GM12878 (cell line): ENCODE data around the gene TMOD3. TPM values are rescaled to one million over a fixed set of nuclear protein-coding genes. Genes with fewer than 3 reads are reported as not detected.

ENCODE experiments used
- ATAC-seq: fragments of 200-7000 bp; cut with Tn5 transposase; 3 replicates; pipeline ENCODE4 v1.9.1; 2020; ENCODE audit warnings: mild to moderate bottlenecking, moderate library complexity
- BruUV-seq: library from RNA; stranded (reverse); fragments of 400-500 nt; replicated peaks from 2 replicates; lab custom pipeline; 2021; lab: Mats Ljungman, UMichigan
- CTCF ChIA-PET: fragments of 300-600 bp; sonication (Branson Sonifier 250); formaldehyde crosslinking; extraction: SDS; loops from one replicate; lab custom pipeline; 2021; ENCODE audit warnings: inconsistent platforms; lab: Yijun Ruan, JAX
- POLR2A ChIA-PET: fragments of 350-600 bp; formaldehyde crosslinking; extraction: SDS; loops from one replicate; lab custom pipeline; 2021; ENCODE audit warnings: inconsistent platforms; lab: Charles Lee
- RAD21 ChIA-PET: fragments of 300-600 bp; sonication (Branson Sonifier 250); formaldehyde crosslinking; loops from one replicate; lab custom pipeline; 2023; ENCODE audit warnings: antibody characterized with exemption; ENCODE audit not compliant: unreplicated experiment; lab: Charles Lee
- SMC1A ChIA-PET: fragments of 300-600 bp; sonication (Branson Sonifier 250); formaldehyde crosslinking; loops from one replicate; lab custom pipeline; 2023; ENCODE audit not compliant: unreplicated experiment, uncharacterized antibody; lab: Charles Lee
- DNase-seq: peaks from one replicate; pipeline ENCODE4 v3.0.0-alpha.2; 2011; ENCODE audit warnings: low read depth, low spot score
- FAIRE-seq: peaks from 3 replicates; lab custom pipeline; 2011; peaks lifted over from hg19 to GRCh38; lab: Jason Lieb, UNC
- H2AFZ ChIP-seq: 2 replicates; pipeline ENCODE4 v1.6.0; 2011; ENCODE audit warnings: low read depth, low read length, control low read depth; ENCODE audit not compliant: control insufficient read depth
- H3K27ac ChIP-seq: 2 replicates; pipeline ENCODE4 v1.5.1; 2011; ENCODE audit warnings: control low read depth; ENCODE audit not compliant: control insufficient read depth, insufficient read depth
- H3K27me3 ChIP-seq, 2 experiments: replicated peaks in 1 of 2; 2 replicates each; pipeline versions ENCODE4 v1.6.0 to v1.6.1; 2011; ENCODE audit warnings: low read length in 1 of 2; ENCODE audit not compliant: control insufficient read depth in 2 of 2, insufficient read depth in 2 of 2
- H3K36me3 ChIP-seq, 2 experiments: 2 replicates each; pipeline ENCODE4 v1.5.1; 2011; ENCODE audit warnings: low read length in 1 of 2; ENCODE audit not compliant: control insufficient read depth in 2 of 2, insufficient read depth in 2 of 2
- H3K4me1 ChIP-seq: 2 replicates; pipeline ENCODE4 v1.6.1; 2011; ENCODE audit warnings: mild to moderate bottlenecking, low read length, moderate library complexity, mixed read lengths; ENCODE audit not compliant: control insufficient read depth, insufficient read depth
- H3K4me2 ChIP-seq: 2 replicates; pipeline ENCODE4 v1.6.0; 2011; ENCODE audit warnings: control low read depth; ENCODE audit not compliant: control insufficient read depth, insufficient read depth
- H3K4me3 ChIP-seq: fragments of 200-600 bp; sonication (generic); 2 replicates; pipeline ENCODE4 v1.5.1; 2016
- H3K79me2 ChIP-seq: 2 replicates; pipeline ENCODE4 v1.6.0; 2011; ENCODE audit warnings: low read length; ENCODE audit not compliant: control insufficient read depth, insufficient read depth
- H3K9ac ChIP-seq: 2 replicates; pipeline ENCODE4 v1.8.0; 2011; ENCODE audit warnings: low read length, control low read depth, mixed read lengths; ENCODE audit not compliant: control insufficient read depth, insufficient read depth
- H3K9me3 ChIP-seq: replicated peaks from 3 replicates; pipeline ENCODE4 v1.5.1; 2011; ENCODE audit warnings: mild to moderate bottlenecking, low read length; ENCODE audit not compliant: control insufficient read depth, insufficient read depth
- H4K20me1 ChIP-seq: 2 replicates; pipeline ENCODE4 v1.6.0; 2011; ENCODE audit not compliant: control insufficient read depth, insufficient read depth
- ATF7 ChIP-seq: fragments of 450-650 bp; IDR thresholded peaks from 2 replicates; pipeline ENCODE4 v1.6.1; 2016; ENCODE audit warnings: low read depth, mild to moderate bottlenecking
- BHLHE40 ChIP-seq, 2 experiments: fragments of 450-650 bp in 1 of 2; IDR thresholded peaks; 2 replicates each; pipeline ENCODE4 v1.6.1; 2011 to 2017; ENCODE audit warnings: low read depth in 2 of 2, borderline replicate concordance in 1 of 2, improper control_type of control experiment in 1 of 2, low read length in 1 of 2, mild to moderate bottlenecking in 1 of 2
- CHD4 ChIP-seq: fragments of 200-600 bp; sonication (generic); IDR thresholded peaks from 2 replicates; pipeline ENCODE4 v1.6.1; 2016; ENCODE audit warnings: mild to moderate bottlenecking
- ELK1 ChIP-seq: IDR thresholded peaks from 2 replicates; pipeline ENCODE4 v1.6.1; 2012; ENCODE audit warnings: low read depth, low read length, improper control_type of control experiment
- EZH2 ChIP-seq: IDR thresholded peaks from 2 replicates; pipeline ENCODE4 v1.6.1; 2012; ENCODE audit warnings: low read depth, mild to moderate bottlenecking, control low read depth, inconsistent platforms, low read length, borderline replicate concordance; ENCODE audit not compliant: control insufficient read depth
- FOXM1 ChIP-seq: IDR thresholded peaks from 2 replicates; pipeline ENCODE4 v1.6.1; 2012; ENCODE audit warnings: low read depth, mild to moderate bottlenecking, inconsistent platforms, low read length, moderate library complexity
- GABPA ChIP-seq: IDR thresholded peaks from 2 replicates; pipeline ENCODE4 v1.6.1; 2014; ENCODE audit warnings: antibody characterized with exemption, low read depth, mild to moderate bottlenecking, inconsistent platforms
- IKZF1 ChIP-seq: fragments of 450-650 bp; conservative IDR thresholded peaks from 2 replicates; pipeline ENCODE4 v1.6.1; 2017; ENCODE audit warnings: antibody characterized with exemption, mild to moderate bottlenecking
- NFIC ChIP-seq: IDR thresholded peaks from 2 replicates; pipeline ENCODE4 v1.6.1; 2012; ENCODE audit warnings: low read depth, mild to moderate bottlenecking, inconsistent platforms, low read length, moderate library complexity
- RFX5 ChIP-seq: IDR thresholded peaks from 2 replicates; pipeline ENCODE4 v1.6.1; 2011; ENCODE audit warnings: low read depth, low read length, improper control_type of control experiment
- SP1 ChIP-seq: IDR thresholded peaks from one replicate; pipeline ENCODE4 v1.6.1; 2011; ENCODE audit warnings: low read depth, low read length
- STAT3 ChIP-seq: IDR thresholded peaks from 2 replicates; pipeline ENCODE4 v1.6.1; 2011; ENCODE audit warnings: low read depth, low read length, improper control_type of control experiment
- TARDBP ChIP-seq: IDR thresholded peaks from 2 replicates; pipeline ENCODE4 v1.6.1; 2016; ENCODE audit warnings: borderline replicate concordance
- ZNF217 ChIP-seq: fragments of 450-650 bp; IDR thresholded peaks from 2 replicates; pipeline ENCODE4 v1.6.1; 2017; ENCODE audit warnings: antibody characterized with exemption, mild to moderate bottlenecking
- ZNF384 ChIP-seq: IDR thresholded peaks from 2 replicates; pipeline ENCODE4 v1.6.1; 2012; ENCODE audit warnings: low read depth, mild to moderate bottlenecking, low read length, improper control_type of control experiment, borderline replicate concordance
- WGBS: methylation state at CpG from one replicate; pipeline ENCODE4 v1.1.6; 2016; ENCODE audit warnings: low lambda C conversion rate; ENCODE audit not compliant: insufficient replicate concordance, insufficient coverage; ENCODE audit errors: missing lambda C conversion rate; 5-methylcytosine and 5-hydroxymethylcytosine counted together
- in situ Hi-C: fragments of 300-500 bp; cut with MboI; formaldehyde crosslinking; loops from 9 replicates; pipeline ENCODE4 v1.14.3; 2018; ENCODE audit warnings: mixed read lengths
- intact Hi-C: fragments of 100-400 bp; cut with micrococcal nuclease; formaldehyde crosslinking; loops from one replicate; pipeline ENCODE4 v1.14.2; 2022; ENCODE audit not compliant: unreplicated experiment
- polyA plus RNA-seq, 11 experiments: library from polyadenylated mRNA; depleted of rRNA in 4 of 11; unstranded in 6 of 11; stranded (reverse) in 5 of 11; fragments of >200 nt; fragmentation: Nextera tagmentation in 4 of 11; fragmentation: Illumina TruSeq in 1 of 11; extraction: Ambion mirVana in 4 of 11; extraction: Trizol in 1 of 11; gene quantifications; 1 replicate in 1 of 11; 2 replicates in 10 of 11; pipeline versions ENCODE4 v1.2.1 to v1.2.3, GENCODE V29; 2011 to 2016; ENCODE audit warnings: inconsistent platforms in 2 of 11, missing spikeins in 2 of 11, low read depth in 1 of 11
- total RNA-seq, 4 experiments: library from RNA; depleted of rRNA in 3 of 4; stranded (reverse); fragments of >200 nt in 3 of 4; fragmentation: Illumina TruSeq in 1 of 4; extraction: Trizol in 1 of 4; gene quantifications; 2 replicates each; pipeline versions ENCODE4 v1.2.1 to v1.2.3, GENCODE V29; 2013 to 2021
- TF ChIP-seq, protein P1 (sequence below): IDR thresholded peaks from 2 replicates; pipeline ENCODE4 v1.6.1; 2011; ENCODE audit warnings: low read depth, low read length, improper control_type of control experiment, borderline replicate concordance
- TF ChIP-seq, protein P2 (sequence below): IDR thresholded peaks from 2 replicates; pipeline ENCODE4 v1.6.1; 2011; ENCODE audit warnings: mild to moderate bottlenecking, low read depth, low read length, moderate library complexity; ENCODE audit not compliant: insufficient replicate concordance

The TMOD3 gene
- total and polyA plus RNA-seq, 10 of the 15 experiments (the other 5 are each of a cell fraction or from before 2014, with no cell fraction given), result 5.2 to 39.4 (median 22.5) TPM

- ChIA-PET RAD21 (interaction anchor here (1.0 kb wide), 1 partner anchor 11 kb away, joined by 3 read pairs; no protein-coding TSS in a partner anchor), SMC1A (interaction anchor here (0.7 kb wide), 1 partner anchor 815 kb away, joined by 3 read pairs; no protein-coding TSS in a partner anchor), CTCF (interaction anchor here (1.1 kb wide), 1 partner anchor 261 kb away, joined by 3 read pairs; no protein-coding TSS in a partner anchor), POLR2A (interaction anchor here (0.6 kb wide), 1 partner anchor 11 kb away, joined by 3 read pairs; no protein-coding TSS in a partner anchor)
- no peaks in the 10 kb centered on the region for H4K20me1 ChIP-seq
- no peak for ATAC-seq
- no peak overlapping the region for H3K4me3 ChIP-seq
- DNase-seq, result no peak
- H3K9me3 ChIP-seq, result no peaks in the 10 kb centered on the region
- in situ Hi-C loops, result no loop called here
- no peaks in the 10 kb centered on the region for H3K27me3 ChIP-seq
- TF ChIP-seq TARDBP, result no peak
- no peak for TF ChIP-seq ATF7
- no peak for TF ChIP-seq FOXM1
- no peak for TF ChIP-seq IKZF1
- no peak for TF ChIP-seq GABPA
- TF ChIP-seq, protein P1, sequence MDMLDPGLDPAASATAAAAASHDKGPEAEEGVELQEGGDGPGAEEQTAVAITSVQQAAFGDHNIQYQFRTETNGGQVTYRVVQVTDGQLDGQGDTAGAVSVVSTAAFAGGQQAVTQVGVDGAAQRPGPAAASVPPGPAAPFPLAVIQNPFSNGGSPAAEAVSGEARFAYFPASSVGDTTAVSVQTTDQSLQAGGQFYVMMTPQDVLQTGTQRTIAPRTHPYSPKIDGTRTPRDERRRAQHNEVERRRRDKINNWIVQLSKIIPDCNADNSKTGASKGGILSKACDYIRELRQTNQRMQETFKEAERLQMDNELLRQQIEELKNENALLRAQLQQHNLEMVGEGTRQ, result no peak
- TF ChIP-seq ZNF217, result no peak
- no peak for TF ChIP-seq EZH2
- no peak for TF ChIP-seq ZNF384
- no peak for TF ChIP-seq ELK1
- TF ChIP-seq BHLHE40 (IDR thresholded peaks at IDR 0.05; ENCODE audit: borderline replicate concordance in 1 of 2, low read depth in 2 of 2, low read length in 1 of 2), result no peak
- TF ChIP-seq NFIC, result no peak
- no peak for TF ChIP-seq CHD4
- TF ChIP-seq SP1, result no peak
- TF ChIP-seq RFX5, result no peak
- no peak for TF ChIP-seq STAT3
- TF ChIP-seq, protein P2, sequence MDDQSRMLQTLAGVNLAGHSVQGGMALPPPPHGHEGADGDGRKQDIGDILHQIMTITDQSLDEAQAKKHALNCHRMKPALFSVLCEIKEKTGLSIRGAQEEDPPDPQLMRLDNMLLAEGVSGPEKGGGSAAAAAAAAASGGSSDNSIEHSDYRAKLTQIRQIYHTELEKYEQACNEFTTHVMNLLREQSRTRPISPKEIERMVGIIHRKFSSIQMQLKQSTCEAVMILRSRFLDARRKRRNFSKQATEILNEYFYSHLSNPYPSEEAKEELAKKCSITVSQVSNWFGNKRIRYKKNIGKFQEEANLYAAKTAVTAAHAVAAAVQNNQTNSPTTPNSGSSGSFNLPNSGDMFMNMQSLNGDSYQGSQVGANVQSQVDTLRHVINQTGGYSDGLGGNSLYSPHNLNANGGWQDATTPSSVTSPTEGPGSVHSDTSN, result no peak
- H2AFZ ChIP-seq, result no peak overlapping the region
- no peaks in the 10 kb centered on the region; the same call in 1 of the 2 replicates for H3K79me2 ChIP-seq
- FAIRE-seq, result no peak
- intact Hi-C loops, result no loop called here
- no peak overlapping the region for H3K27ac ChIP-seq
- no peak overlapping the region for H3K4me2 ChIP-seq
- H3K9ac ChIP-seq, result no peak overlapping the region
- H3K36me3 ChIP-seq, result peaks cover 21 to 64% of the 10 kb centered on the region in 2 experiments
- no peaks in the 10 kb centered on the region for H3K4me1 ChIP-seq
- BruUV-seq, result no TSS peak
- 79% methylated on average over 2 of the region's 2 CpGs for WGBS
These were observed 117.7 kb downstream of the TMOD3 start for GRCh38 chr15:51947124-51947523.
